Activated CD4-positive, CD25-positive, alpha-beta regulatory T cell treated with anti-CD3 and anti-CD28 coated beads, Interleukin-2, amount 50 U/mL, for 24 hours (primary cell): ENCODE measurements around the gene KRTAP4-16.
"Not testable (repeated sequence)": the region's sequence is repeated elsewhere in the genome, so short reads cannot be mapped to it uniquely, and the experiment has no call there.

Experiments used
- ATAC-seq, 2 donors: fragments of 150-1000 bp; cut with Tn5 transposase; one replicate each; pipeline ENCODE4 v1.10.0; 2021; ENCODE audit warnings: mild to moderate bottlenecking in 1 of 2, moderate library complexity in 1 of 2

The KRTAP4-16 gene

GRCh38 chr17:41101586-41102259, at the start of gene KRTAP4-16:
Gene KRTAP4-16, minus strand, starts transcription at chr17:41102209. Its CDS starts 0 bp downstream, at chr17:41102209.
- no peak for ATAC-seq

GRCh38 chr17:41151525-41151924, 49.5 kb upstream of the KRTAP4-16 start:
- no peak for ATAC-seq

GRCh38 chr17:41150026-41150425, 48.0 kb upstream of the KRTAP4-16 start:
- no peak for ATAC-seq

- ATAC-seq, result no peak
These were observed 47.6 kb upstream of the KRTAP4-16 start, which contains the start of gene KRTAP4-5 for GRCh38 chr17:41149652-41149985. Gene KRTAP4-5, minus strand, starts transcription at chr17:41149825. Its CDS starts 58 bp downstream, at chr17:41149767.

- ATAC-seq, result not testable (repeated sequence)
These were observed 47.1 kb upstream of the KRTAP4-16 start for GRCh38 chr17:41148971-41149651.

- no peak for ATAC-seq
These were observed 45.7 kb upstream of the KRTAP4-16 start for GRCh38 chr17:41147531-41148204.

- no peak for ATAC-seq
These were observed 43.3 kb upstream of the KRTAP4-16 start for GRCh38 chr17:41145261-41145660.

GRCh38 chr17:41144846-41145245, 42.8 kb upstream of the KRTAP4-16 start:
- no peak for ATAC-seq

- ATAC-seq, result no peak
These were observed 39.4 kb upstream of the KRTAP4-16 start for GRCh38 chr17:41141361-41141760.

- no peak for ATAC-seq
These were observed 38.5 kb upstream of the KRTAP4-16 start, which contains the start of gene KRTAP4-6 for GRCh38 chr17:41140360-41141131. Gene KRTAP4-6, minus strand, starts transcription at chr17:41140544. Its CDS starts 57 bp downstream, at chr17:41140487.

- not testable (repeated sequence) for ATAC-seq
These were observed 37.9 kb upstream of the KRTAP4-16 start for GRCh38 chr17:41139865-41140264.

GRCh38 chr17:41133880-41134735, 32.1 kb upstream of the KRTAP4-16 start:
- ATAC-seq, result no peak

GRCh38 chr17:41131979-41132378, 30.0 kb upstream of the KRTAP4-16 start:
- ATAC-seq, result peak in 1 of 2 donors; percentile 51

GRCh38 chr17:41127371-41127770, 25.4 kb upstream of the KRTAP4-16 start:
- no peak for ATAC-seq

- ATAC-seq, result no peak
These were observed 24.4 kb upstream of the KRTAP4-16 start for GRCh38 chr17:41126412-41126811.

- no peak for ATAC-seq
These were observed 23.1 kb upstream of the KRTAP4-16 start for GRCh38 chr17:41125064-41125463.

- not testable (repeated sequence) for ATAC-seq
These were observed 22.0 kb upstream of the KRTAP4-16 start, which contains the start of gene KRTAP4-12 for GRCh38 chr17:41123991-41124371. Gene KRTAP4-12, minus strand, starts transcription at chr17:41124182. Its CDS starts 60 bp downstream, at chr17:41124122.

GRCh38 chr17:41123292-41123990, 21.4 kb upstream of the KRTAP4-16 start:
- ATAC-seq, result not testable (repeated sequence)

- ATAC-seq, result no peak
These were observed 19.7 kb upstream of the KRTAP4-16 start for GRCh38 chr17:41121742-41122141.

GRCh38 chr17:41119696-41120690, 18.0 kb upstream of the KRTAP4-16 start:
- ATAC-seq, result not testable (repeated sequence)
